Activated naive CD8-positive, alpha-beta T cell treated with anti-CD3 and anti-CD28 coated beads for 36 hours (primary cell): ENCODE measurements around the gene CELF3. TPM values are rescaled to one million over a fixed set of nuclear protein-coding genes. Genes with fewer than 3 reads are reported as not detected.

Experiments
- DNase-seq: peaks from one replicate; pipeline ENCODE4 v3.0.0; 2021
- H3K27ac Mint-ChIP-seq: one replicate; pipeline ENCODE4 v1.8.0; 2022; ENCODE audit warnings: mild to moderate bottlenecking, moderate library complexity, mixed read lengths
- H3K27me3 Mint-ChIP-seq: one replicate; pipeline ENCODE4 v1.8.0; 2022; ENCODE audit warnings: mild to moderate bottlenecking, mixed read lengths
- H3K36me3 Mint-ChIP-seq: one replicate; pipeline ENCODE4 v1.8.0; 2021; ENCODE audit warnings: mild to moderate bottlenecking, mixed read lengths
- H3K4me1 Mint-ChIP-seq: one replicate; pipeline ENCODE4 v1.8.0; 2021; ENCODE audit warnings: mixed read lengths
- H3K4me3 Mint-ChIP-seq: one replicate; pipeline ENCODE4 v1.8.0; 2022; ENCODE audit warnings: mild to moderate bottlenecking, moderate library complexity, mixed read lengths
- H3K9me3 Mint-ChIP-seq: one replicate; pipeline ENCODE4 v1.8.0; 2022; ENCODE audit warnings: mixed read lengths
- total RNA-seq, 2 experiments: library from RNA; stranded (reverse); gene quantifications; one replicate each; pipeline ENCODE4 v1.2.3, GENCODE V29; 2021

CELF3 gene
- total RNA-seq, 2 experiments from 2014 or later: not detected

DNA sequence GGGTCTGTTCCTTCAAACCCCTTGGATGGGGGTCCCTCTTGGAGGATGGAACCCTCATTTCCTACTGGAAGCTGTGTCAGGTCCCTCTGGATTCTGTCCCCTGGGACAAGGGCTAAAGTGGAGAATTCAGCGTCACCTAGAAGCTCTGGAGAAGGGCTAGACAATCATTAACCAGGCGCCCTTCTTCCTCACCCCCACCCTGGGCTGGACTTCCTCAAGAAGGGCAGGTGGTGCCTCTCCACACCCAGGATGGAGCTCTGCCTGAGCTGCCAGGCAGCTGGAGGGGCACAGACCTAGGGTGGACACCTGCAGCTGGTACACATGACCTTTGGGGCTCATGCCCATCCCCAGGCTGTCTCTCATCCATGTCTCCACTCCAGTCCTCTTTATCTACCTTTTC lies 3.6 kb downstream of the CELF3 start:
- H3K9me3 Mint-ChIP-seq: no peaks in the 10 kb centered on the region
- DNase-seq: no peak
- H3K27me3 Mint-ChIP-seq: peaks cover 47% of the 10 kb centered on the region
- H3K27ac Mint-ChIP-seq: no peak overlapping the region
- no peak overlapping the region for H3K4me3 Mint-ChIP-seq
- peaks cover 5% of the 10 kb centered on the region for H3K4me1 Mint-ChIP-seq
- H3K36me3 Mint-ChIP-seq: no peaks in the 10 kb centered on the region

DNA sequence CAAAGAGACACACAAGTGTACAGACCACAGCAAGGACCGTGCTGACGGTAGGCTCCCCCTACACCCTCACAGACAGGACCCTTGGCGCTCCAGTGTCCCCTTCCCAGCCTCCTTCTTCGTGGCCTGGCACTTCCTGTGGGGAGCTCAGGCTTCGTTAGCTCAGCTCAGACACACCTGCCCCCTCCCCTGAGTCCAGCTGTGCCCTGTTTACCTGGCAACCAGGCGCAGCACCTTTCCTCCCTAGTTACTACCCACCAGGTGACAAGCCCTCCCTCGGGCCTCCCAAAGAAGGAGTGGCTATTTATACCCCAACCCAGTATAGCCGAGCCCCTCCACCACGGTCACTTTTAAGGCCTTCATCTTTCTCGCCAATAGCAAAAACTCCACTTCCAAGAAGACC lies 4.7 kb downstream of the CELF3 start:
- H3K36me3 Mint-ChIP-seq: no peaks in the 10 kb centered on the region
- DNase-seq: no peak
- H3K9me3 Mint-ChIP-seq: no peaks in the 10 kb centered on the region
- H3K27ac Mint-ChIP-seq: no peak overlapping the region
- no peak overlapping the region for H3K4me3 Mint-ChIP-seq
- H3K4me1 Mint-ChIP-seq: peaks cover 3% of the 10 kb centered on the region
- peaks cover 36% of the 10 kb centered on the region for H3K27me3 Mint-ChIP-seq

DNA sequence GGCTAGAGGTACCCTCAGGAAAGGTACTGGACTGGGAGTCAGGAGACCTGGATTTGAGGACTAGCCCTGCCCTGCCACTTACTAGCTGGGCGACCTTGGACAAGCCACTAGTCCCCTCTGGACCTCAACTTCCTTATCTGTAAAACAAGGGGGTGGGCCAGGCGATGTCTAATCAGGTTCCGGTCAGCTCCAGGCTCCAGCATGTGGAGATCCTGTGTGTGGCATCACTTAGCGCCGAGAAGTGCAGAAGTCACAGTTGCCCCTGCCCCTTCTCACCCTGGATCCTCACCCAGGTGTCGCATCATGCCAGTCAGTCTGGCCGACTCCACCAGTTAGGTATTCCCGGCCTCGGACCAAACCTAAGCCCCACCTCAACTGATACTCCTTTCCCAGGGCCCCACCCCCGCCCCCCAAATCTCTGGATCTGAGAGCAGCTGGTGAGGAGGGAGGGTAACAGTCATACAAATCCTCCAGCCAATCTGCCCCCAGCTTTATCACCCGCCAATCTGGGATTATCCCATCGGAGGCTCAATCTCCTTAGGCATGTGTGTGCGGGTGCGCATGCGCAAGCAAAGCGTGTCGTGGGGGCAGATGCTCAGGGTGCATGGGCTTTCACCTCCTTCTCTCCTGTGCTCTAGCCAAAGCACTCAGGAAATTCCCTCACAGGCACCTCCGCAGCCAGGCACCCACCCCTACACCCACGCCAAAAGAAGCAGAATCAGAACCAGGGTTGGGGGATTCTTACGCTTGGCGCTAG lies 5.4 kb downstream of the CELF3 start:
- Mint-ChIP-seq H3K9me3 (no peaks in the 10 kb centered on the region), H3K36me3 (no peaks in the 10 kb centered on the region), H3K4me1 (no peaks in the 10 kb centered on the region), H3K4me3 (no peak overlapping the region), H3K27me3 (peaks cover 30% of the 10 kb centered on the region), H3K27ac (no peak overlapping the region)
- DNase-seq: no peak

- DNase-seq: peak; percentile 52
- H3K4me3 Mint-ChIP-seq: no peak overlapping the region
- H3K36me3 Mint-ChIP-seq: no peaks in the 10 kb centered on the region
- H3K4me1 Mint-ChIP-seq: no peaks in the 10 kb centered on the region
- peaks cover 21% of the 10 kb centered on the region for H3K27me3 Mint-ChIP-seq
- H3K27ac Mint-ChIP-seq: no peak overlapping the region
- no peaks in the 10 kb centered on the region for H3K9me3 Mint-ChIP-seq
Observed at GRCh38 chr1:151710187-151710840, 6.3 kb downstream of the CELF3 start.

GRCh38 chr1:151708891-151709290 lies 7.7 kb downstream of the CELF3 start:
- H3K36me3 Mint-ChIP-seq: no peaks in the 10 kb centered on the region
- no peak for DNase-seq
- H3K4me3 Mint-ChIP-seq: no peak overlapping the region
- H3K9me3 Mint-ChIP-seq: no peaks in the 10 kb centered on the region
- peaks cover 8% of the 10 kb centered on the region for H3K27me3 Mint-ChIP-seq
- no peaks in the 10 kb centered on the region for H3K4me1 Mint-ChIP-seq
- H3K27ac Mint-ChIP-seq: no peak overlapping the region

- no peak overlapping the region for H3K27ac Mint-ChIP-seq
- DNase-seq: no peak
- H3K27me3 Mint-ChIP-seq: peaks cover 7% of the 10 kb centered on the region
- H3K4me1 Mint-ChIP-seq: no peaks in the 10 kb centered on the region
- H3K4me3 Mint-ChIP-seq: no peak overlapping the region
- no peaks in the 10 kb centered on the region for H3K36me3 Mint-ChIP-seq
- no peaks in the 10 kb centered on the region for H3K9me3 Mint-ChIP-seq
Observed at GRCh38 chr1:151707541-151708065, 9.0 kb downstream of the CELF3 start.

DNA sequence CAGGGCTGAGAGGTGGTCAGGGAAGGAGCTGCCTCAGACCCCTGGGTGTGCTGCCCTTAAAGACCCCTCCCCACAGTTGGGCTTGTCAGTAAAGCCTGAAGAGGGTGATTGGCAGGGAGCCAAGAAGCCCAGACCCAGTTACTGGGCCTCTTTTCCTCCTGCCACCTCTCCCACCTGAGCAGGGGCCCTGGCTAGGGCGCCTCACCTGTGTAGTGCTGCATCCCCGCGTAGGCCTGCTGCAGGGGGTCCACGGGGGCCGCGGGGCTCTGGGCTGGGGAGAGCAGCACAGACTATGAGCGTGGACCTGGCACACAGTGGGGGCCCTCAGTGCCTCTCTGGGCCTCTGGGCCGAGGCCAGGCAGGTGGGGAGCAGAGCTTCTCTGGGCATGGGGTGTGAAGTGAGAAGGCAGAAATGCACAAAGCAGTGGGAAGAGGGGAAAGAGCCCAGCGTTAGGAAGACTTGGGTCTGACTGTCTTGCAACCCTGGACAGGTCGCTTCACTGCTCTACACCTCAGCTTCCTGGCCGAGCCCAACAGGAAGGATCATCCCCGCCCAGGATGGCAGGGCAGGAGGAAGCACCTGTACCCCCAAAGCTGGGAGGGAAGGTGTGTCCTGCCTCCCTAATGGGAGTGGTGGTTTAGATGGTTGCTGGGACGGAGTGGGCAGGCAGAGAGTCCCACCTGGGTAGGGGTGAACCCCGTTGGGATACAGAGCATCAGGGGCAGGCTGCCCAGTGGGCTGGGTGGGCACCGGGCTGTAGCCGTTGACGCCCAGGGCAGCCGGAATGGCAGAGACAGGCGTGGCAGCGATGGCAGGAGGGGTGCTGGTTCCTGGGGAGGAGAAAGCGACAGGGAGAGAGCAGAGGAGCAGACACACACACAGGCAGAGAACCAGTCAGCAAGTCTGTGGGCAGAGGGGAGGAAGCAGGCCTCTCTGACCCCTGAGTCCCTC lies 9.9 kb downstream of the CELF3 start:
- Mint-ChIP-seq H3K4me3 (no peak overlapping the region), H3K4me1 (no peaks in the 10 kb centered on the region), H3K36me3 (no peaks in the 10 kb centered on the region), H3K27me3 (peaks cover 7% of the 10 kb centered on the region), H3K9me3 (no peaks in the 10 kb centered on the region), H3K27ac (no peak overlapping the region)
- no peak for DNase-seq

DNA sequence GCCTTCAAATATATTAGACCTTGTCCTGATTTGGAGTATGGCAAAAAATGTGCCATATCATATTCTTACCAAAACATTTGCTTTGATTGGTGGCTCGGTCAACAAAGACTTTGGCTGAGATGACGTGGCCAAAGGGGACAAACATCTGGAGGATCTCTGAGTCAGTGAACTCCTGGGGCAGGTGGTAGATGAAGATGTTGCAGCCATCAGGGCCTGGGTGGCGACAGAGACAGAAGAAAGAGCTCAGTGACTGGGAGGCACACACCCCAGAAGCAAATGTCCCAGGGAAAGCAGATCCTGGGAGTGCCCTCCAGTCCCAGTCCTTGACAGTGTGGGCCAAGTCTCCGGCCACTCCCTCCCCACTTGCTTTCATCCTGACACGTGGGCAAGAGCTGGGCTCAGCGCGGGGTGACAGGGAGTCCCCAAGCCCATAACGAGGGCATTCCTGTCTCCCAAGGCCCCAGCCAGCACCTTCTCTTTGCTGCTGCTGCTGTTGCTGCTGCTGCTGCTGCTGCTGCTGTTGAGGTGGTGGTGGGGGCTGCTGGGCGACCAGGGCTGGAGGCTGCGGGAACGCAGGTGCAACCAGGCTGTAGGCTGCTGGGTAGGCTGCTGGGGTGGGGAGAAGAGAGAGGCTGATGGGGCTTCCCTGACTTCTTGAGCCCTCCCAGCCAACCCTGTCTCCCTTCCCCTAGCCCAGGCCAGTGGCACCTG lies 10.7 kb downstream of the CELF3 start:
- H3K27me3 Mint-ChIP-seq: peaks cover 7% of the 10 kb centered on the region
- H3K4me3 Mint-ChIP-seq: no peak overlapping the region
- no peaks in the 10 kb centered on the region for H3K4me1 Mint-ChIP-seq
- no peak for DNase-seq
- no peaks in the 10 kb centered on the region for H3K9me3 Mint-ChIP-seq
- no peak overlapping the region for H3K27ac Mint-ChIP-seq
- H3K36me3 Mint-ChIP-seq: no peaks in the 10 kb centered on the region

- H3K4me1 Mint-ChIP-seq: no peaks in the 10 kb centered on the region
- no peaks in the 10 kb centered on the region for H3K9me3 Mint-ChIP-seq
- no peak overlapping the region for H3K27ac Mint-ChIP-seq
- H3K36me3 Mint-ChIP-seq: peaks cover 1% of the 10 kb centered on the region
- DNase-seq: no peak
- no peak overlapping the region for H3K4me3 Mint-ChIP-seq
- peaks cover 5% of the 10 kb centered on the region for H3K27me3 Mint-ChIP-seq
Observed at GRCh38 chr1:151705146-151705545, 11.5 kb downstream of the CELF3 start.

- Mint-ChIP-seq H3K27ac (no peak overlapping the region), H3K27me3 (peaks cover 3% of the 10 kb centered on the region), H3K9me3 (no peaks in the 10 kb centered on the region), H3K4me3 (no peak overlapping the region), H3K4me1 (no peaks in the 10 kb centered on the region), H3K36me3 (peaks cover 3% of the 10 kb centered on the region)
- DNase-seq: no peak
Observed at GRCh38 chr1:151704246-151704645, 12.4 kb downstream of the CELF3 start.

- Mint-ChIP-seq H3K4me3 (no peak overlapping the region), H3K27ac (no peak overlapping the region)
Observed at GRCh38 chr1:151703813-151704212, 12.8 kb downstream of the CELF3 start.

GRCh38 chr1:151702936-151703335 lies 13.7 kb downstream of the CELF3 start:
- H3K9me3 Mint-ChIP-seq: no peaks in the 10 kb centered on the region
- H3K27me3 Mint-ChIP-seq: no peaks in the 10 kb centered on the region
- H3K36me3 Mint-ChIP-seq: peaks cover 3% of the 10 kb centered on the region
- DNase-seq: no peak
- H3K4me1 Mint-ChIP-seq: no peaks in the 10 kb centered on the region
- H3K27ac Mint-ChIP-seq: no peak overlapping the region
- no peak overlapping the region for H3K4me3 Mint-ChIP-seq

More at GRCh38 chr1:151703813-151704212, 12.8 kb downstream of the CELF3 start:
- H3K4me1 Mint-ChIP-seq: no peaks in the 10 kb centered on the region
- no peaks in the 10 kb centered on the region for H3K27me3 Mint-ChIP-seq
- peaks cover 3% of the 10 kb centered on the region for H3K36me3 Mint-ChIP-seq
- DNase-seq: no peak
- H3K9me3 Mint-ChIP-seq: no peaks in the 10 kb centered on the region

- DNase-seq: no peak
- H3K27ac Mint-ChIP-seq: no peak overlapping the region
- H3K4me3 Mint-ChIP-seq: no peak overlapping the region
- no peaks in the 10 kb centered on the region for H3K27me3 Mint-ChIP-seq
- H3K36me3 Mint-ChIP-seq: peaks cover 3% of the 10 kb centered on the region
- no peaks in the 10 kb centered on the region for H3K4me1 Mint-ChIP-seq
- H3K9me3 Mint-ChIP-seq: no peaks in the 10 kb centered on the region
Observed at GRCh38 chr1:151701515-151701914, 15.1 kb downstream of the CELF3 start.

DNA sequence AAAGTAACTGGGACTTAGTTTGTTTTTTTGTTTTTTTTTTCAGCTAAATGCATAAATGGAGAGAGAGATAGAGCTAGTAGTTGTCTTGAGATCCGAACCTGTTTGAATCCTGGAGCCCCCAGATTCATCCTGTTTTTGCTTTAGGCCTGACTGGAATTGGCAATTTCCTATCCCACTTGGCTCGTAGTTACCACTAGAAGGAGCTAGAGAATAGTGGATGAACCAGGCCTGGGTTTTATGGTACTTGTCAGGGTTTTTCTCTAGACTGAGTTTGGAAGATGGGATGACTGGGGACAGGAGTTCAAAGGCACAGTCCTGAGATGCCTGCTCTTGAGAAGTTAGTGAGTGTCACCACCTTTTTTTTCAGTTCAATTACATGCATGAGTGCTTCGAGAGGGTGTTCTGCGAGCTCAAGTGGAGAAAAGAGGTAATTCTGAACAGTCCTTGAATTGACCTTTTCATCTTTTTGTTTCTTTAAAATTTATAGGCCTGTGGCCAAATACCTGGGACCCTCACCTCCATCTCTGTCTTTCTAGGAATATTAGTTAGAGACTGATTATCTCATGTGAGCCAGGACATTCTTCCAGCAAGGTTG lies 23.4 kb downstream of the CELF3 start:
- H3K27me3 Mint-ChIP-seq: no peaks in the 10 kb centered on the region
- H3K36me3 Mint-ChIP-seq: peaks cover 3% of the 10 kb centered on the region
- DNase-seq: no peak
- H3K27ac Mint-ChIP-seq: no peak overlapping the region
- no peaks in the 10 kb centered on the region for H3K9me3 Mint-ChIP-seq
- no peak overlapping the region for H3K4me3 Mint-ChIP-seq
- H3K4me1 Mint-ChIP-seq: no peaks in the 10 kb centered on the region
